MM.1S (cell line): ENCODE results near the gene RASL10B.

Source experiments
- CTCF ChIP-seq: fragments of 300-600 bp; sonication (generic); IDR thresholded peaks from 2 replicates; pipeline ENCODE4 v1.5.1; 2016; ENCODE audit warnings: antibody characterized with exemption, low read length, mixed read lengths
- EZH2phosphoT487 ChIP-seq: fragments of 300-600 bp; sonication (generic); IDR thresholded peaks from 2 replicates; pipeline ENCODE4 v1.6.1; 2018; ENCODE audit warnings: antibody characterized with exemption, low read length

GRCh38 chr17:35745749-35746320 is 14.4 kb downstream of the RASL10B start:
- TF ChIP-seq CTCF (no peak), EZH2phosphoT487 (no peak)
